Measurements from ENCODE around the gene MAGEH1. TPM values are rescaled to one million over a fixed set of nuclear protein-coding genes. Genes with fewer than 3 reads are reported as not detected.
A peak's percentile ranks its signal among the peaks of the same experiment; 100 is the strongest.

Gene MAGEH1
- total and polyA plus RNA-seq, 2 of the 8 experiments (the other 6 are each of a cell fraction or from before 2014, with no cell fraction given) = 9.4 to 13.4 TPM

DNA sequence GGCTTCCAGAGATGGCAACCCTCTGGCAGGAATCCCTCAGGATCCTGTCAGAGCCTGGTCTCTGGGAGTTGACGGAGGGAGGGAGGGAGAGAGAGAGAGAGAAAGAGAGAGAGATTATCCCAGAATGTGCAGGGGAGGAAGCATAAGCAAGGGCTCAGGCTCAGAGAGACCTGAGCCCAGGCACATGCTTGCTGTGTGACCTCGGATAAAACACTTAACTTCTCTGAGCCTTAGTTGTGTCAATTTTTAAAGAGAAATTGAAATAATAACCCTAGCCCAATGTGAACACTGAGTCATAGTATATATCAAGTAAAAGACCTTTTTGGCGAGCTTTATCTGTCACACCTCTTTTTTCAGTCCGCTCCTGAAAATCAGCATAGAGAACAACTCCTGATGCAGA lies 38.2 kb downstream of the MAGEH1 start:
- Histone ChIP-seq H3K79me1 (ENCODE audit: low read depth, low read length) (no peaks in the 10 kb centered on the region), H2AFZ (ENCODE audit: low read length) (no peak overlapping the region), H4K91ac (replicated peaks; ENCODE audit: insufficient read length, low read length) (no peak overlapping the region), H2BK120ac (replicated peaks; ENCODE audit: low read depth, low read length) (no peak overlapping the region), H3K18ac (ENCODE audit: extremely low read depth, low read length) (no peak overlapping the region; the same call in 1 of the 2 replicates), H3K36me3 (ENCODE audit: control insufficient read depth in 2 of 4, insufficient read depth in 4 of 4, low read length in 3 of 4) (peaks cover 0 to 3% (median 0%) of the 10 kb centered on the region in 4 experiments; a peak in 1 of 8 replicates), H3K9me3 (ENCODE audit: insufficient read depth in 2 of 2, low read depth in 1 of 2, low read length in 1 of 2) (no peaks in the 10 kb centered on the region), H3K4ac (replicated peaks; ENCODE audit: insufficient read length, low read depth, low read length) (no peak overlapping the region), H3K23me2 (ENCODE audit: low read depth, low read length) (no peaks in the 10 kb centered on the region), H3K27ac (ENCODE audit: low read depth, low read length) (no peak overlapping the region; the same call in 1 of the 2 replicates), H3K79me2 (ENCODE audit: control insufficient read depth in 1 of 2, insufficient read depth in 2 of 2, low read length in 2 of 2) (no peaks in the 10 kb centered on the region), H2BK12ac (ENCODE audit: low read depth, low read length) (no peak overlapping the region), H4K20me1 (replicated peaks in 1 of 2; ENCODE audit: control insufficient read depth in 1 of 2, insufficient read depth in 2 of 2, low read length in 2 of 2) (no peaks in the 10 kb centered on the region), H2BK5ac (ENCODE audit: low read depth, low read length) (no peak overlapping the region), H3K4me2 (ENCODE audit: insufficient read depth in 1 of 2, low read depth in 2 of 2, low read length in 2 of 2) (peak overlapping the region; percentile 66 to 82), H4K8ac (ENCODE audit: extremely low read depth, insufficient read depth, low read length) (no peak overlapping the region), H2AK5ac (ENCODE audit: low read depth, low read length) (no peak overlapping the region), H3K23ac (ENCODE audit: insufficient read length) (no peak overlapping the region), H4K5ac (ENCODE audit: insufficient read length, low read depth, low read length) (no peak overlapping the region), H2BK20ac (ENCODE audit: low read length) (no peak overlapping the region), H3K27me3 (replicated peaks in 1 of 4; ENCODE audit: control insufficient read depth in 3 of 4, extremely low read depth in 1 of 4, insufficient read depth in 3 of 4, low read length in 3 of 4) (no peaks in the 10 kb centered on the region), H3K9ac (replicated peaks in 1 of 4; ENCODE audit: extremely low read depth in 1 of 4, low read depth in 3 of 4, low read length in 3 of 4) (no peak overlapping the region), H3K14ac (ENCODE audit: insufficient read length) (no peak overlapping the region), H3K4me1 (replicated peaks in 1 of 4; ENCODE audit: control insufficient read depth in 3 of 4, insufficient read depth in 4 of 4, low read length in 3 of 4) (no peaks in the 10 kb centered on the region; a peak in 1 of 7 replicates), H2BK15ac (ENCODE audit: low read length) (no peak overlapping the region), H3K56ac (replicated peaks; ENCODE audit: insufficient read length, low read depth, low read length) (no peak overlapping the region), H3K4me3 (ENCODE audit: extremely low read depth in 1 of 4, insufficient read depth in 2 of 4, low read depth in 3 of 4, low read length in 4 of 4) (peak overlapping the region; percentile 65 to 91 (median 78); a peak in 5 of 8 replicates)
- no peak for FAIRE-seq
- no peak for DNase-seq (ENCODE audit: low read depth in 1 of 2, low spot score in 2 of 2)
- ChIA-PET CTCF (ENCODE audit: partially characterized antibody) (no interaction called here), POLR2A (ENCODE audit: partially characterized antibody) (no interaction called here)
- TF ChIP-seq TAF1 (IDR thresholded peaks at IDR 0.05; ENCODE audit: low read depth, low read length) = no peak
- WGBS, 2 experiments (ENCODE audit: extremely low coverage in 1 of 2, insufficient coverage in 1 of 2, insufficient read length in 1 of 2, insufficient replicate concordance in 2 of 2, low coverage in 1 of 2, low lambda C conversion rate in 2 of 2, missing lambda C conversion rate in 1 of 2) = 55% methylated on average over 2 of the region's 4 CpGs; no CpG with 5 or more reads in 1 of the 2 experiments
